DOHH2 (cell line): Measurements from ENCODE around the gene TTC21A.

Experiments used
- H3F3A ChIP-seq: fragments of 200-600 bp; sonication (generic), shearing (Covaris generic); 2 replicates; pipeline ENCODE4 v1.6.0; 2016; ENCODE audit warnings: antibody characterized with exemption, mild to moderate bottlenecking; ENCODE audit not compliant: control insufficient read depth, insufficient read depth
- H3K27ac ChIP-seq: fragments of 200-600 bp; sonication (generic); 2 replicates; pipeline ENCODE4 v1.5.1; 2014; ENCODE audit warnings: low read depth, mild to moderate bottlenecking, low read length, moderate library complexity
- H3K27me3 ChIP-seq: fragments of 200-600 bp; sonication (generic); 2 replicates; pipeline ENCODE4 v1.6.1; 2014; ENCODE audit warnings: mild to moderate bottlenecking, low read length, mixed read lengths; ENCODE audit not compliant: control insufficient read depth
- H3K36me3 ChIP-seq: fragments of 200-600 bp; sonication (generic); 2 replicates; pipeline ENCODE4 v1.6.1; 2014; ENCODE audit warnings: mild to moderate bottlenecking, low read length, moderate library complexity, mixed read lengths; ENCODE audit not compliant: control insufficient read depth
- H3K4me1 ChIP-seq: fragments of 200-600 bp; sonication (generic); 2 replicates; pipeline ENCODE4 v1.6.1; 2014; ENCODE audit warnings: mild to moderate bottlenecking, low read length, mixed read lengths; ENCODE audit not compliant: control insufficient read depth
- H3K4me2 ChIP-seq: fragments of 200-600 bp; sonication (generic); 2 replicates; pipeline ENCODE4 v1.6.0; 2014; ENCODE audit warnings: mild to moderate bottlenecking, low read length, moderate library complexity
- H3K4me3 ChIP-seq: fragments of 200-600 bp; sonication (generic); 2 replicates; pipeline ENCODE4 v1.5.1; 2014; ENCODE audit warnings: mild to moderate bottlenecking, low read length, mixed read lengths
- H3K79me2 ChIP-seq: fragments of 200-600 bp; sonication (generic); 2 replicates; pipeline ENCODE4 v1.6.1; 2014; ENCODE audit warnings: mild to moderate bottlenecking, low read length, mixed read lengths; ENCODE audit not compliant: control insufficient read depth
- H3K9me2 ChIP-seq: fragments of 200-600 bp; sonication (generic); replicated peaks from 2 replicates; pipeline ENCODE4 v1.6.1; 2014; ENCODE audit warnings: mild to moderate bottlenecking, low read length, mixed read lengths; ENCODE audit not compliant: control insufficient read depth
- H3K9me3 ChIP-seq: fragments of 200-600 bp; sonication (generic); 2 replicates; pipeline ENCODE4 v1.6.1; 2014; ENCODE audit warnings: antibody characterized with exemption, low read length, mixed read lengths; ENCODE audit not compliant: control insufficient read depth, insufficient read depth
- H4K20me1 ChIP-seq: fragments of 200-600 bp; sonication (generic); 2 replicates; pipeline ENCODE4 v1.6.0; 2014; ENCODE audit warnings: low read depth, mild to moderate bottlenecking, antibody characterized with exemption, low read length, moderate library complexity; ENCODE audit not compliant: control insufficient read depth, insufficient read depth
- CTCF ChIP-seq: fragments of 200-600 bp; sonication (generic); IDR thresholded peaks from one replicate; pipeline ENCODE4 v1.5.1; 2014; ENCODE audit warnings: antibody characterized with exemption, mild to moderate bottlenecking, low read depth, low read length; ENCODE audit not compliant: poor library complexity, severe bottlenecking
- EZH2phosphoT487 ChIP-seq: fragments of 200-600 bp; sonication (generic); IDR thresholded peaks from 2 replicates; pipeline ENCODE4 v1.6.1; 2017; ENCODE audit warnings: borderline replicate concordance, mild to moderate bottlenecking, antibody characterized with exemption, low read length, moderate library complexity, mixed read lengths

The TTC21A gene

GRCh38 chr3:39114456-39114855 lies 7.0 kb downstream of the TTC21A start:
- Histone ChIP-seq H3K9me2 (no peaks in the 10 kb centered on the region), H3K79me2 (no peaks in the 10 kb centered on the region), H3K36me3 (no peaks in the 10 kb centered on the region), H3F3A (no peaks in the 10 kb centered on the region), H3K9me3 (no peaks in the 10 kb centered on the region), H3K4me2 (peak overlapping the region; percentile 19), H3K4me1 (peaks cover 21% of the 10 kb centered on the region), H3K27me3 (no peaks in the 10 kb centered on the region), H3K27ac (no peak overlapping the region), H4K20me1 (no peaks in the 10 kb centered on the region), H3K4me3 (no peak overlapping the region)
- TF ChIP-seq EZH2phosphoT487: no peak
- TF ChIP-seq CTCF: no peak

DNA sequence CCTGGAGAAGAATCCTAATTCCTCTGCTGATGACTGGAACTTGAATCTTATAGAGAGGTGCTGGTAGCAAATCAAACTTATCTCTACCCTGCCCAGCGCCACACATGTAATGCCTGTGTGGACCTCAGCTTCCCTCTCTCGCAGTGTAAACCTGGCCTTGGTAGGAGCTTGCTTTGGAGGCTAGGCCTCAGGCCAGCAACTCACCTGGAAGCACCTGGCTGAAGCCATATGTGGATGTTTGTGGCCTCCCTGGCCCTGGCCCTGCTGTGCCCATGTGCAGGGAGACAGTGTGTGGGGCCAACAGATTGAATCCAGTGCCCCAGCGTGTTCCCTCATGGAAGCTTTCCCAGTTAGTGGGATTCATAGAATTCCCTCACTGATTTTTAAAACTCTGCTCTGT lies 8.4 kb downstream of the TTC21A start:
- TF ChIP-seq CTCF (no peak), EZH2phosphoT487 (no peak)
- H3K27ac ChIP-seq: no peak overlapping the region
- H4K20me1 ChIP-seq: no peaks in the 10 kb centered on the region

DNA sequence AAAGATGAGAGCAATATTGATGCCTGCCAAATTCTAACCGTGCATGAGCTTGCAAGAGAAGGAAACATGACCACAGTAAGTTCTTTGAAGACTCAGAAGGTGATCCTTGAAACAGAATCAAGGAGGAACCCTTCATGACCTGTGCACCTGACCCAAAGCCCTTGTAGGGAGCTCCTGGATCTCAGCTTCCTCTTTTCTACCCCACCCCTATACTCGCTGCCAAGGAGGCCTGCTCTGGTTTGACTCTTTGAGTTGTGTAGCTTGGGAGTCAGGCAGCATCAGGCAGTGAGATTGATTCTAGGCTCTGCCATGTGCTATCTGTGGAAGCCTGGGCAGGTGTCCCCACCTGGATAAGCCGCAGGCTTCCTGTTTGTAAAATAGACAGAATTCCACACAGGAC lies 10.6 kb downstream of the TTC21A start:
- no peaks in the 10 kb centered on the region for H4K20me1 ChIP-seq
- H3K27me3 ChIP-seq: no peaks in the 10 kb centered on the region
- no peaks in the 10 kb centered on the region for H3K9me3 ChIP-seq
- no peaks in the 10 kb centered on the region for H3K9me2 ChIP-seq
- H3K4me1 ChIP-seq: peaks cover 43% of the 10 kb centered on the region
- H3K36me3 ChIP-seq: no peaks in the 10 kb centered on the region
- H3K27ac ChIP-seq: no peak overlapping the region
- H3K4me3 ChIP-seq: no peak overlapping the region
- H3K79me2 ChIP-seq: no peaks in the 10 kb centered on the region
- no peaks in the 10 kb centered on the region for H3F3A ChIP-seq
- TF ChIP-seq EZH2phosphoT487 (no peak), CTCF (no peak)
- H3K4me2 ChIP-seq: no peak overlapping the region

More for the DNA sequence above, 8.4 kb downstream of the TTC21A start:
- H3K4me3 ChIP-seq: no peak overlapping the region
- H3F3A ChIP-seq: no peaks in the 10 kb centered on the region
- H3K79me2 ChIP-seq: no peaks in the 10 kb centered on the region
- no peaks in the 10 kb centered on the region for H3K9me3 ChIP-seq
- peaks cover 21% of the 10 kb centered on the region for H3K4me1 ChIP-seq
- no peaks in the 10 kb centered on the region for H3K27me3 ChIP-seq
- no peak overlapping the region for H3K4me2 ChIP-seq
- H3K9me2 ChIP-seq: no peaks in the 10 kb centered on the region
- no peaks in the 10 kb centered on the region for H3K36me3 ChIP-seq
